Loucy (cell line): ENCODE measurements around the gene ADRA1B.

Source experiments
- H2AFZ ChIP-seq: fragments of 200-600 bp; sonication (generic); 2 replicates; pipeline ENCODE4 v1.6.0; 2016; ENCODE audit warnings: antibody characterized with exemption, mild to moderate bottlenecking, low read length, moderate library complexity
- H3F3A ChIP-seq: fragments of 200-600 bp; 2 replicates; pipeline ENCODE4 v1.6.0; 2016; ENCODE audit warnings: antibody characterized with exemption, low read depth, mild to moderate bottlenecking
- H3K27me3 ChIP-seq: fragments of 200-600 bp; sonication (generic); 2 replicates; pipeline ENCODE4 v1.6.1; 2014; ENCODE audit warnings: low read length, mild to moderate bottlenecking; ENCODE audit not compliant: insufficient read depth, poor library complexity, severe bottlenecking
- H3K36me3 ChIP-seq: fragments of 200-600 bp; sonication (generic); 2 replicates; pipeline ENCODE4 v1.6.1; 2016; ENCODE audit warnings: low read length; ENCODE audit not compliant: insufficient read depth
- H3K4me1 ChIP-seq: fragments of 200-600 bp; sonication (generic); 2 replicates; pipeline ENCODE4 v1.5.1; 2014; ENCODE audit warnings: low read length, mild to moderate bottlenecking; ENCODE audit not compliant: insufficient read depth, poor library complexity, severe bottlenecking
- H3K4me2 ChIP-seq: fragments of 200-600 bp; sonication (generic); 2 replicates; pipeline ENCODE4 v1.6.0; 2014; ENCODE audit warnings: antibody characterized with exemption, low read length, low read depth, mild to moderate bottlenecking; ENCODE audit not compliant: poor library complexity, severe bottlenecking
- H3K4me3 ChIP-seq: fragments of 200-600 bp; sonication (generic); 2 replicates; pipeline ENCODE4 v1.5.1; 2014; ENCODE audit warnings: low read length, mild to moderate bottlenecking, mixed read lengths; ENCODE audit not compliant: poor library complexity, severe bottlenecking
- H3K79me2 ChIP-seq: fragments of 200-600 bp; sonication (generic); 2 replicates; pipeline ENCODE4 v1.6.1; 2014; ENCODE audit warnings: low read length; ENCODE audit not compliant: insufficient read depth
- H3K9ac ChIP-seq: fragments of 200-600 bp; sonication (generic); 2 replicates; pipeline ENCODE4 v1.6.0; 2014; ENCODE audit warnings: mild to moderate bottlenecking, low read depth, low read length, moderate library complexity; ENCODE audit not compliant: poor library complexity, severe bottlenecking
- H3K9me2 ChIP-seq: fragments of 200-600 bp; sonication (generic); replicated peaks from 2 replicates; pipeline ENCODE4 v1.6.1; 2016; ENCODE audit warnings: low read depth, low read length, mixed read lengths
- H3K9me3 ChIP-seq: fragments of 200-600 bp; sonication (generic); 2 replicates; pipeline ENCODE4 v1.6.1; 2014; ENCODE audit warnings: mild to moderate bottlenecking, antibody characterized with exemption, low read length, low read depth; ENCODE audit not compliant: insufficient read depth
- H4K20me1 ChIP-seq: fragments of 200-600 bp; sonication (generic); 2 replicates; pipeline ENCODE4 v1.6.0; 2014; ENCODE audit warnings: antibody characterized with exemption, low read length, mild to moderate bottlenecking; ENCODE audit not compliant: insufficient read depth, poor library complexity, severe bottlenecking
- CTCF ChIP-seq: fragments of 200-600 bp; sonication (generic); conservative IDR thresholded peaks from 2 replicates; pipeline ENCODE4 v1.5.1; 2014; ENCODE audit warnings: mild to moderate bottlenecking, antibody characterized with exemption, low read length
- EZH2phosphoT487 ChIP-seq: fragments of 200-600 bp; IDR thresholded peaks from 2 replicates; pipeline ENCODE4 v1.6.1; 2018; ENCODE audit warnings: antibody characterized with exemption, mild to moderate bottlenecking, moderate library complexity, borderline replicate concordance

Gene ADRA1B

GRCh38 chr5:159912033-159912800, 4.1 kb upstream of the ADRA1B start:
- Histone ChIP-seq H3K79me2 (no peaks in the 10 kb centered on the region), H2AFZ (no peak overlapping the region), H3K9me3 (no peaks in the 10 kb centered on the region), H3K27me3 (peaks cover 8% of the 10 kb centered on the region), H3K4me1 (no peaks in the 10 kb centered on the region), H3K36me3 (no peaks in the 10 kb centered on the region), H3K4me2 (no peak overlapping the region), H3K4me3 (no peak overlapping the region), H3K9me2 (no peaks in the 10 kb centered on the region), H4K20me1 (no peaks in the 10 kb centered on the region), H3K9ac (no peak overlapping the region), H3F3A (no peaks in the 10 kb centered on the region)
- TF ChIP-seq CTCF (no peak), EZH2phosphoT487 (no peak)

- Histone ChIP-seq H3K9ac (no peak overlapping the region), H3K36me3 (no peaks in the 10 kb centered on the region), H3K4me3 (no peak overlapping the region), H3K27me3 (peaks cover 8% of the 10 kb centered on the region), H3K4me1 (no peaks in the 10 kb centered on the region), H3K9me2 (no peaks in the 10 kb centered on the region), H3K9me3 (no peaks in the 10 kb centered on the region), H4K20me1 (no peaks in the 10 kb centered on the region), H3K79me2 (no peaks in the 10 kb centered on the region), H3F3A (no peaks in the 10 kb centered on the region), H2AFZ (no peak overlapping the region), H3K4me2 (no peak overlapping the region)
- TF ChIP-seq EZH2phosphoT487 = no peak
- TF ChIP-seq CTCF = no peak
Measured at GRCh38 chr5:159913048-159913447, 3.2 kb upstream of the ADRA1B start.

- Histone ChIP-seq H3K4me1 (no peaks in the 10 kb centered on the region), H2AFZ (no peak overlapping the region)
Measured at GRCh38 chr5:159913501-159913900, 2.8 kb upstream of the ADRA1B start.

More at GRCh38 chr5:159913501-159913900, 2.8 kb upstream of the ADRA1B start:
- H4K20me1 ChIP-seq = no peaks in the 10 kb centered on the region
- H3K9me3 ChIP-seq = no peaks in the 10 kb centered on the region
- H3K27me3 ChIP-seq = peaks cover 8% of the 10 kb centered on the region
- H3F3A ChIP-seq = no peaks in the 10 kb centered on the region
- H3K36me3 ChIP-seq = no peaks in the 10 kb centered on the region
- no peak overlapping the region for H3K4me2 ChIP-seq
- H3K79me2 ChIP-seq = no peaks in the 10 kb centered on the region
- H3K4me3 ChIP-seq = no peak overlapping the region
- H3K9me2 ChIP-seq = no peaks in the 10 kb centered on the region
- H3K9ac ChIP-seq = no peak overlapping the region
- TF ChIP-seq EZH2phosphoT487 (no peak), CTCF (no peak)
